Natural killer cell treated with Interleukin-12 subunit alpha and Interleukin-12 subunit beta and Interleukin-15 and Interleukin-18, amount 100 ng/mL, for 72 hours (primary cell): ENCODE measurements around the gene PPP1R3G. TPM values are rescaled to one million over a fixed set of nuclear protein-coding genes. Genes with fewer than 3 reads are reported as not detected.
A peak's percentile ranks its signal among the peaks of the same experiment; 100 is the strongest.

Experiments used
- ATAC-seq, 2 donors: fragments of 150-1000 bp; cut with Tn5 transposase in 1 of 2; sonication (Bioruptor Pico), chemical (Tn5 transposase) in 1 of 2; 2 replicates each; pipeline ENCODE4 v1.10.0; 2021
- DNase-seq: peaks from one replicate; pipeline ENCODE4 v3.0.0; 2022; ENCODE audit warnings: low spot score
- H3K27ac Mint-ChIP-seq, 2 donors: 1 replicate in 1 of 2; 2 replicates in 1 of 2; pipeline ENCODE4 v1.8.0; 2022; ENCODE audit warnings: mixed read lengths in 2 of 2, mild to moderate bottlenecking in 1 of 2, moderate library complexity in 1 of 2
- H3K27me3 Mint-ChIP-seq, 2 donors: 1 replicate in 1 of 2; 2 replicates in 1 of 2; pipeline ENCODE4 v1.8.0; 2022; ENCODE audit warnings: mixed read lengths in 2 of 2
- H3K36me3 Mint-ChIP-seq: one replicate; pipeline ENCODE4 v1.8.0; 2022; ENCODE audit warnings: mixed read lengths
- H3K4me1 Mint-ChIP-seq, 2 donors: 1 replicate in 1 of 2; 2 replicates in 1 of 2; pipeline ENCODE4 v1.8.0; 2022; ENCODE audit warnings: low read depth in 2 of 2, mixed read lengths in 2 of 2, mild to moderate bottlenecking in 1 of 2
- H3K4me3 Mint-ChIP-seq: one replicate; pipeline ENCODE4 v1.8.0; 2022; ENCODE audit warnings: mixed read lengths
- H3K9me3 Mint-ChIP-seq: 2 replicates; pipeline ENCODE4 v1.8.0; 2022; ENCODE audit warnings: mixed read lengths
- total RNA-seq, 2 donors: library from RNA; stranded (reverse); gene quantifications; one replicate each; pipeline ENCODE4 v1.2.3, GENCODE V29; 2022

Gene PPP1R3G
- total RNA-seq, 2 donors from 2014 or later, result 0.05 TPM; not detected in 1

- H3K4me3 Mint-ChIP-seq, result no peak overlapping the region
- H3K36me3 Mint-ChIP-seq, result no peaks in the 10 kb centered on the region
- peaks cover 23 to 49% of the 10 kb centered on the region in 2 donors for H3K27me3 Mint-ChIP-seq
- ATAC-seq (no peak), DNase-seq (no peak)
- H3K9me3 Mint-ChIP-seq, result no peaks in the 10 kb centered on the region
- H3K4me1 Mint-ChIP-seq, result no peaks in the 10 kb centered on the region
- no peak overlapping the region for H3K27ac Mint-ChIP-seq
These were observed 4.0 kb upstream of the PPP1R3G start for GRCh38 chr6:5081182-5081581.

GRCh38 chr6:5081955-5082354, 3.2 kb upstream of the PPP1R3G start:
- Mint-ChIP-seq H3K9me3 (no peaks in the 10 kb centered on the region), H3K27ac (no peak overlapping the region), H3K36me3 (no peaks in the 10 kb centered on the region), H3K4me1 (no peaks in the 10 kb centered on the region), H3K4me3 (no peak overlapping the region), H3K27me3 (peaks cover 20 to 43% of the 10 kb centered on the region in 2 donors)
- no peak for ATAC-seq
- DNase-seq, result no peak

- no peak overlapping the region for H3K4me3 Mint-ChIP-seq
- DNase-seq (no peak), ATAC-seq (no peak)
- H3K4me1 Mint-ChIP-seq, result no peaks in the 10 kb centered on the region
- peaks cover 23 to 47% of the 10 kb centered on the region in 2 donors for H3K27me3 Mint-ChIP-seq
- no peaks in the 10 kb centered on the region for H3K9me3 Mint-ChIP-seq
- H3K27ac Mint-ChIP-seq, result no peak overlapping the region
- no peaks in the 10 kb centered on the region for H3K36me3 Mint-ChIP-seq
These were observed 2.4 kb upstream of the PPP1R3G start for GRCh38 chr6:5082487-5083306.

GRCh38 chr6:5083307-5083583, 1.9 kb upstream of the PPP1R3G start:
- H3K27ac Mint-ChIP-seq, result no peak overlapping the region
- ATAC-seq (no peak), DNase-seq (no peak)
- H3K27me3 Mint-ChIP-seq, result peaks cover 23 to 47% of the 10 kb centered on the region in 2 donors
- no peaks in the 10 kb centered on the region for H3K4me1 Mint-ChIP-seq
- H3K4me3 Mint-ChIP-seq, result no peak overlapping the region
- H3K9me3 Mint-ChIP-seq, result no peaks in the 10 kb centered on the region
- H3K36me3 Mint-ChIP-seq, result no peaks in the 10 kb centered on the region

- DNase-seq, result no peak
- Mint-ChIP-seq H3K27me3 (peaks cover 26 to 47% of the 10 kb centered on the region in 2 donors), H3K27ac (no peak overlapping the region)
These were observed 1.3 kb upstream of the PPP1R3G start for GRCh38 chr6:5083813-5084359.

GRCh38 chr6:5084360-5084780, 771 bp upstream of the PPP1R3G start:
- peaks cover 26 to 43% of the 10 kb centered on the region in 2 donors for H3K27me3 Mint-ChIP-seq
- no peak for DNase-seq
- H3K36me3 Mint-ChIP-seq, result no peaks in the 10 kb centered on the region
- H3K4me1 Mint-ChIP-seq, result no peaks in the 10 kb centered on the region
- no peak overlapping the region for H3K27ac Mint-ChIP-seq
- no peaks in the 10 kb centered on the region for H3K9me3 Mint-ChIP-seq
- ATAC-seq, result peak; percentile 26 to 46
- H3K4me3 Mint-ChIP-seq, result no peak overlapping the region

More at GRCh38 chr6:5083813-5084359, 1.3 kb upstream of the PPP1R3G start:
- no peaks in the 10 kb centered on the region for H3K9me3 Mint-ChIP-seq
- H3K4me3 Mint-ChIP-seq, result no peak overlapping the region
- no peaks in the 10 kb centered on the region for H3K36me3 Mint-ChIP-seq
- ATAC-seq, result no peak
- H3K4me1 Mint-ChIP-seq, result no peaks in the 10 kb centered on the region

- Mint-ChIP-seq H3K36me3 (no peaks in the 10 kb centered on the region), H3K27me3 (peaks cover 22 to 29% of the 10 kb centered on the region in 2 donors), H3K9me3 (no peaks in the 10 kb centered on the region), H3K4me3 (no peak overlapping the region), H3K4me1 (no peaks in the 10 kb centered on the region), H3K27ac (no peak overlapping the region)
- ATAC-seq (peak in 1 of 2 donors; percentile 25), DNase-seq (no peak)
These were observed 630 bp downstream of the PPP1R3G start for GRCh38 chr6:5085648-5086293.

- DNase-seq, result no peak
- no peak for ATAC-seq
- Mint-ChIP-seq H3K36me3 (no peaks in the 10 kb centered on the region), H3K27ac (no peak overlapping the region), H3K27me3 (peaks cover 23 to 31% of the 10 kb centered on the region in 2 donors), H3K4me3 (no peak overlapping the region), H3K9me3 (no peaks in the 10 kb centered on the region), H3K4me1 (no peaks in the 10 kb centered on the region)
These were observed 1.3 kb downstream of the PPP1R3G start for GRCh38 chr6:5086294-5086890.

GRCh38 chr6:5087389-5087788, 2.2 kb downstream of the PPP1R3G start:
- H3K4me3 Mint-ChIP-seq, result no peak overlapping the region
- no peaks in the 10 kb centered on the region for H3K4me1 Mint-ChIP-seq
- H3K27ac Mint-ChIP-seq, result no peak overlapping the region
- H3K27me3 Mint-ChIP-seq, result peaks cover 23 to 32% of the 10 kb centered on the region in 2 donors
- ATAC-seq (no peak), DNase-seq (no peak)
- H3K9me3 Mint-ChIP-seq, result no peaks in the 10 kb centered on the region
- no peaks in the 10 kb centered on the region for H3K36me3 Mint-ChIP-seq

- no peaks in the 10 kb centered on the region for H3K9me3 Mint-ChIP-seq
- no peak for DNase-seq
- H3K36me3 Mint-ChIP-seq, result no peaks in the 10 kb centered on the region
- peaks cover 14 to 18% of the 10 kb centered on the region in 2 donors for H3K27me3 Mint-ChIP-seq
- H3K27ac Mint-ChIP-seq, result no peak overlapping the region
- no peak overlapping the region for H3K4me3 Mint-ChIP-seq
- no peaks in the 10 kb centered on the region for H3K4me1 Mint-ChIP-seq
- ATAC-seq, result no peak
These were observed 3.6 kb downstream of the PPP1R3G start for GRCh38 chr6:5088780-5089179.

- Mint-ChIP-seq H3K4me1 (no peaks in the 10 kb centered on the region), H3K4me3 (no peak overlapping the region), H3K27me3 (peaks cover 14 to 21% of the 10 kb centered on the region in 2 donors), H3K36me3 (no peaks in the 10 kb centered on the region), H3K27ac (no peak overlapping the region), H3K9me3 (no peaks in the 10 kb centered on the region)
- ATAC-seq, result no peak
- DNase-seq, result no peak
These were observed 4.6 kb downstream of the PPP1R3G start for GRCh38 chr6:5089481-5090438.

GRCh38 chr6:5090603-5091002, 5.5 kb downstream of the PPP1R3G start:
- no peaks in the 10 kb centered on the region for H3K9me3 Mint-ChIP-seq
- no peaks in the 10 kb centered on the region for H3K36me3 Mint-ChIP-seq
- H3K4me3 Mint-ChIP-seq, result no peak overlapping the region
- H3K27ac Mint-ChIP-seq, result no peak overlapping the region
- DNase-seq (no peak), ATAC-seq (no peak)
- H3K4me1 Mint-ChIP-seq, result no peaks in the 10 kb centered on the region
- peaks cover 14 to 23% of the 10 kb centered on the region in 2 donors for H3K27me3 Mint-ChIP-seq
